ENCODE measurements around the gene HCFC2.
A peak's percentile ranks its signal among the peaks of the same experiment; 100 is the strongest.

The HCFC2 gene

DNA sequence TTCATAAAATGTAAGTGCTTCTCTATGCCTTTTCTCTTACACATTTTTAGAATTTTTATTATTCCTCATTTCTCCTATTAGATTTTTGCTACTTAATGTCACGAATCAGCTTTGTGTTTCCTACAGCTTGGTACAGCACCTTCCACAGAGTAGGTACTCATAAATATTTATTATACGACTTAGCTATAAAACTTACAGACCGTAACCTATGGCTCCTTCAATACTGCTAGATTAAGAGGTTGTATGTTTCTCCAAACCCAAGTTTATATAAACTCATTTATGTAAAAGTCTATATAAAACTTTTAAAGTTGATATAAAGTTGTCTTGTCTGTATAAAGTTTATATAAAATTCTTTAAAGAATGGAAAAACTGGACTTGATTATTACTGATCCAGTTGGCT, 62.2 kb downstream of the HCFC2 start:
- no peak for DNase-seq

DNA sequence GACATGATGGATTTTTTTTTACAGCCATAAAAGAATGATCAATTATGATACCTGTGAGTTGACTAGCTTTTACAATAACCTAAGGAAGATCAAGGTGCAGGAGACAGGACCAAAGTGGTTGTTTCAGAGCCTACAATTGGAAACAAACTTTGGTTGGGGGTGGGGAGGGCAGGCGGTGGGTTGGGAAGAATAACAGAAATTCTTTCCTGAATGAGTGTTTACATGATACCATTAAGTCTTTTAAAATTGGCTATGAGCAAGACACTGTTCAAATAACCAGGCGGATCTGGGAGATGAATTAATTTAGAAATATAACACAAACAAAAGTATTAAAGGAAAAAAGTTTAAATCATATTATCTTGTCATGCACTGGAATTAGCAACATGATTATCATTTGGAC, 66.4 kb downstream of the HCFC2 start:
- DNase-seq: no peak

DNA sequence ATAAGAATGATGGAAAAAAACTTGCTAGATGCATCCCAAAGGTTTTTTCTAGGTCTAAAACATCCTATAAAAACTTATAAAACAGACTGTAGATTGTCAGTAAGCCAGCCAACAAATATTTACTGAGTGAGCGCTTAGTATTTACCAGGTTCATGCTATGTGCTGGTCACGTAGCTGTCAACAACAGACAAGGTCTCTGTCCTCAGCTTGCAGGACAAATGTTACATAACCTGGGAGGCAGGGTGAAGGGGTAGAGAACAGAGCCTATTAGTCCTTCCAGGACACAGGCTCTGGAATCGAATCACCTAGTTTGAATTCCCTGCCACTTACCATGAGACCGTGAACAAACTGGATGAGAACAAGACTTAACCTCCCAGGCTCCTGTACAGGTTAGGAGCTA, 67.3 kb downstream of the HCFC2 start:
- DNase-seq: no peak

DNA sequence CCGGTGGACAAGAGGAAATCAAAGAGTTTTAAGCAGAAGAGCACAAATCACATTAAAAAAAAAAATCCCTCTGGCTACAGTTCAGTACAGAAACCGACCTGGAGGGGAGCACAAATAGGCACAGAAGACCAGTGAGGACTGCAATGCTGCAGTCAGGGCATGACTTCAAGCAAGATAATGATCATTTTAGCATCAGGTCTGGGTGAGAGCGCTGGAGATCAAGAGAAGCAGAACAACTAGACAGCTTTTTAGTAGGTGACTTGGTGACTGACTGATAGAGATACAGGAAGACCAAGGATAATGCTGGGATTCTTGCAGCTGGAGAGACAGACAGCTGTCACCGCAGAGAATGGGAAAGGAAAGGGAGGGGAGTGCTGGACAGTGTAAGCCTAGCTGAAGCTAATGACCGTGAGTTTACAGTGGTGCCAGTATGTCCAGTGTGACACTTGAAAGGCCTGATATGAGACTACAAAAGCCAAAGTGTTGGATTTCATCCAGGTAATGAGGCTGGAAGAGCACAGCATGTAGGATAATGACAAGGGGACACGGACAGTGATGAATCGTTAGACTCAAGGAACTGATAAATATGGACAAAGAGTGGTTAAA, 68.1 kb downstream of the HCFC2 start:
- no peak for DNase-seq

DNA sequence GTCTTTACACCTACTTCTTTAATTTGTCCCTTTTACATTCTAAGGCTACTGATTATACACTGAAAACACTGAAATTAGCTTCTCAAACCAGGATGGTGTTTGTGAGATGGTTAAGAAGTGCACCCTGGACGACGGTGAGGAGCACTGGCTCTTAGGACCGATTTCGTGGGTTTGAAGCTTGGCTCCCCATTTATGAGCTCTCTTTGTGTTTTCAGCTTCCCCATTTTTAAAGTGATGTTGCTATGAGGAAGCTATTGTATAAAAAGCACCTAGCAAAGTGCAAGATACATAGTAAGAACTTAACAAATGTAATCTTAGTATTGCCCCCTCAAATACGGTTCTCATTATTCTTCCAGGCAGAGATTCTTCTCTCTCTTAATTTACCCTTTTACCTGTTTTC, 69.0 kb downstream of the HCFC2 start:
- no peak for DNase-seq

DNA sequence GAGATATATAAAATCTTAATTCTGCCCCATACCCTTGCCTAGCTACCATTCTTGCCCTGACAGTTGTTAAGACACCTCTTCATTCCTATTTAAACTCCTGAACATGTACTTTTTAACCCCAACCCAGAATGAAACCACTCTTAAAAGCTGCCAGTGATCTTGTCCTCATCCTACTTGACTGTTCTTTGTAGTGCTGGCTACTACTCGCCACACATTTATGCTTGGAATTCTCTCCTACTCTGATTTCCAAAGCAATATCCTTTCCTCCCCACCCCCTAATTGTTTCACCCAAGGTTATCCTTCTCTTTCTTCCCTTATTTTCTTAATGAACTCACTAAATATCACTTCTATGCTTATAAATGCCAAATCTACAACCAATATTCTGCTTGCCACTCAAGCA, 69.5 kb downstream of the HCFC2 start:
- no peak for DNase-seq

DNA sequence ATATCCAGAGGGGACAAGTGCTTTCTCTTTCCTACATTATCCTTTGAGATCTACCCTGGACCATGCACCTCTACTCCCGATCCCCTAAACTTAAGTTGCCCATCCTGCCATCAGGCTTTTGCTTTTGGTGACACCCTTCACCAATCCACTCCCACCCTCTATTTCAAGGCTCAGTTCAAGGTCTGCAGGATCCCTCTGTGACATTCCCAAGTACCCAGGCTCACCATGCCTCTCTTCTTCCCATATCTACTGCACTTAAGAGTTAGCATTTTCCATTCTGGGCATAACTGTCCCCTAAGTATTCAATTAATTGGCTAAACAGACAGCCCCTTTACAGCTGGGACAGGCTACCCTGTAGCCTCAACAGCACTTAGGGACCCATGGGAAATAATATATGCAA, 70.6 kb downstream of the HCFC2 start:
- no peak for DNase-seq

DNA sequence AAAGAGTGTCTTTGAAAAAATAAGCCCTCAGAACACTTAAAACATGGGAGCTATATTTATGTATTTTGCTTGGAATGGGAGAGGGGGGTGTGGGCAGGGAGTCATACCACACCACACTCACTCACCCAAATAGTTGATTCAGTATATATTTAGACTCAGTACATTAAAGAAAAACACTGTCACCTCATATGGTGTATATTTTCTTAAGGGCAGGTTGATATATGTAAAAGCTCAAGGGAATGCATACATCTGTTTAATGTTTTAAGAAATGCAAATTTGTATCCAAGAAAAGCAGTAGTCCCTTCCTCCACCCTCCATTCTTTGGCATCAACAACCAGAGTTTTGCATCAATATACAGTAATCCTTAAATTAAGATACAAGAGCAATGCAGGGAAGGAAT, 72.2 kb downstream of the HCFC2 start:
- DNase-seq: no peak

DNA sequence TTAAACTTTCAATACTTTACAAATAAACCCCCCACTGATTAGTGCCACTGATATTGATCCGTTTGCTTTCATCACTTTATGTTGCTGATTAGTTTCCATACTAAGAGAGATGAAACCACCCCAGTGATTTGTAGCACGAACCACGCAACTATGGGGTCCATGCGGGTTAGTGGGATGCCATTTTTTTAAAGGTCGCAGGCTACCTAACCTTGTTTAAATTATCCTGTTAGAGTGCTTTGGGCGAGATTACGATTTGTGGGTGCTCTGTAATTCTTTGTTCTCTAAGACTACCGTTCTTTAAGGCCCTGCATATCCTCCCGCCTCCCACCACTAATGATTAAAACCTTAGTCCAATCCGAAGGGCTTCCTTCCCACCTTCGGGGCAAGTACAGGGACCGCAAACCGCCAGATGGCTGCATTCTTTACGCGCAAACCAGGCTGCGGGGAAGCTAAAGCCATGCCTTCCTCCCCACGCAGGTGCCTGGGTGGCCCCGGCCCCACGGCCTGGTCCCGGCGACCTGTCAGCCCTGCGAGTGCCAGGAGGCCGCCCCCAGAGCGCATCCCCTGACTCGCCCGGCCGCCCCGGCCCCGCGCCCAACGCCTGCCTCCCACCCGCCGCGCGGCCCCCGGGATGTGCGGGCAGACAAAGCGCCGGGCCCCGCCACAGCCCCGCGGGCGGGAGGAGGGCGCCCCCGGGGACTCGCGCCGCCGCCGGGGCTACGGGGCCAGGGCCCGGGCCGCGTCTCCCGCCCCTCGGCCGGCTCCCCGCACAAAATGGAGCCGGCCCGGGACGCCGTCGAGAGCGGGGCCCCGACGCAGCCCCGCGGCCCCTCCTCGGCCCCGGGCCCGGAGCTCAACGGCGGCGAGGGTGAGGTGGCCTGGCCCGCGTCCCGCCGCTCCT, 72.9 kb downstream of the HCFC2 start:
- DNase-seq: peak; percentile 31

DNA sequence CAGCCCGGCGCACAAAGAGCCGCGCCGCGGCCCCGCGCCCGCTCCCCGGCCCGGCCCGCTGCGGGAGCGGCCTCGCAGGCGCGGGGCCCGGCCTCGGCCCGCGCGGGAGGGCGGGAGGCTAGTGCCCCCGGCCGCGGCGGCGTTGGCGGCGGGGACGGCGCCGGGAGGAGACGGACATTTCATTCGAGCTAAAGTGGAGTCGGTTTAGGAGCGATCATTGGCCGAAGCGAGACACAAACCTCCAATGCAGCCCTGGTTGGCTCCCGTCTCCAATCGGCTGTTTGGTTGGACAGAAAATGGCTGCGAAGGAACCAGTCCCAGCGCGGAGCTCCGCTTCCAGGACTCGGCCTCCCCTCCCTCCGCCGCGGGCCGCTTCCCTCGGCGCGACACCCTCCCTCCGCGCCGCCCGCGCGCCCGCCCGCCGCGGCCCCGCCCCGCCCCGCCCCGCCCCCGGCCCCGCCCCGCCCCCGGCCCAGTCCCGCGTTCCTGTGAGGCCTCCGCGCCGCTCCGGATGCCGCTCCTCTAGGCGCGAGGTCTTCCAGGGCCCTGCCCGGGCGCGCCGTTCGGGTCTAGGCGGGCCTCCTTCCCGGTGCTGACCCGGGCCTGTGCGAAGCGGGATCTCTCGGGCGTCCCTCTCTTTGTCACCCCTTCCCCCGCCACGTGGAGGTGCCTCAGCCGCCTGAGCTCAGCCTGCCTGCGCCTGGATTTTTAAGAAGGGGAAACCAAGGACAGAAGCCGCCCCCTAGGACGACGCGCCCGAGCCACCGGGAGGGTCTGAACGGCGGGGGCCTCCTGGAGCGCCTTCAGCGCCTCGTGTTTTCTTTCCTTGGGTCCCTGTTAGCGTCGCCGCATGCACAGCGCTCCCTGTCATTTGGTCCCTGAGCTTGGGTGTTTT, 73.8 kb downstream of the HCFC2 start, which contains the start of gene NFYB:
TSS of gene NFYB (minus strand) at position 309 of the 895 bp plus-strand sequence. CDS start 2,757 bp downstream, outside the sequence.
- peak; percentile 95 for DNase-seq

DNA sequence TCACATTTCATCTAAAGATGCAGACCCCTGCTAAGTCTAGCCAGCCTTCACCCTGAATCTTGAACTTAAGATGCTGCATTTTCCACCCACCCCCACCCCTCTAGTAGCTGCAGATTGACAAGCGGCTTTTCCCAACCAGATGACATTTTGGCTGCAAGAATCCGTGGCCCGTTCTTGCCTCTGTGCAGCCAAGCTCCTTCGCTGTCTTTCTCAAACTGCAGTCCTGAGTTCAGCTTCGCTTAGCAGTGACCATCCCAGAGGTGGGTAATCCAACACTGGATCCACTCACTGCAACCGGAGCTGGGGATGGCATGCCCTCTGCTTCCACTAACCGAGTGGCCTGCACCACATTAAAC, 74.4 kb downstream of the HCFC2 start:
- no peak for DNase-seq

DNA sequence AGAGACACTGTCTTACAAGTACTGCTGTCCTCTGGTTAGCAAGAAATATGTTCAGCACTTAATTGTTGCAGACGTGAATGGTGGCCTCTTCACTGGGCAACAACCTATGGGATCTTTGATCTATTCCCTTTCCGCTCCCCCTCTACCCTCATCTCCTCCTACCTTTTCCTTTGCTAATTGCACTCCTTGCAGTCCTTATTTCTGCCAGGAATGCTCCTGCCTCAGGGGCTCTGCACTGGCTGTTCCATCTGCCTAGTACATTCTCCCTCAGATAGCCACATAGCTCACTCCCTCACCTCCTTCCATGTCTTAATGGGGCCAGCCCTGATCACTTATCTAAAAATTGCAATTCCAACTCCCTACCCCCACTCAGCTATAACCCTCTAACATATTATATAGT, 78.2 kb downstream of the HCFC2 start:
- DNase-seq: no peak

DNA sequence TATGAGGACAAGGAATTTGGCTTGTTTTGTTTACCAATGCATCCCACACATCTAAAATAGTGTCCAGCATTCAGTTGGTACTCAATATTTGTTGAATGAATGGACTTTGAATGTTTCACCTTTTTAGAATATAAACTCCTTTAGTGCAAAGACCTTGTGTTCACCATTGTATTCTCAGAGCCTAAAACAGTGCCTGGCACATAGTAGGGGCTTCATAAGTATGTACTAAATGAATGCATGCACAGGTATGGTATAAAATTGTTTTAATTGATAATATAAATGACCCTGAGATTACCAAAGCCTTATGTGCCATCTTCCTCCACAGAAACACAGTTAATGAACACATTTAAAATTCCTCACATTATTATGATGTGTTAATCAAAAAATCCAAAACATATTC, 78.7 kb downstream of the HCFC2 start:
- no peak for DNase-seq

DNA sequence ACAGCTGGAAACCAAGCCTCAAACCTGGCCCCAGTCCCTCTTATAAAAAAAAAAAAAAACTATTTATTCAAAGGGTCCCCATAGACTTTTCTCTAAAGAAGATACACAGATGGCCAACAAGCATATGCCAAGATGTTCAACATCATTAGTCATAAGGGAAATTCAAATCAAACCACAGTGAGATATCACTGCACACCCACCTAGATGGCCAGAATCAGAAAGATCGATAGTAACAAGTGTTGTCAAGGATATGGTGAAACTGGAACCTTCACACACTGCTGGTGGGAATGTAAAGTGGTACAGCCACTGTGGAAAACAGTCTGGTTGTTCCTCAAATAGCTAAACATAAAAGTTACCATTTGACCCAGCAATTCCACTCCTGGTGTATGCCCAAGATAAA, 79.6 kb downstream of the HCFC2 start:
- DNase-seq: no peak

DNA sequence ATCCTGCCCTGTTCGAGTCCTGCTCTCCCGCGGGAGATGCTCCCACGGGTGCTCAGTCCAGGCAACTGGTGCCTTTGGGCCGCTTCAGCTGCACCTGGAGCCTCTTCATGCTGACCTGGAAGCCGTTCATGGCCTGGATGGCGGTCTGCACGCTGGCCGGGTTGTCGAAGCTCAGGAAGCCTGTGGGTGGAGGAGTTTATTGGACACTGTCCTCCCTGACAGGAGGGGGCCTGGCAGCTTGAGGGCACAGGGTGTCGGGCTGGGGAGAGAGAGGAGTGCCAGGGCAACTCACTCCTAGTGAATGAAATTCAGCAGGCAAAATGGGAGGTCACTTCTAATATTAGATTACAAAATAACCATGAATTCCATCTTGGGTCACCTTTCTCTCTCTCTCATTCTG, 83.0 kb downstream of the HCFC2 start:
- no peak for DNase-seq

DNA sequence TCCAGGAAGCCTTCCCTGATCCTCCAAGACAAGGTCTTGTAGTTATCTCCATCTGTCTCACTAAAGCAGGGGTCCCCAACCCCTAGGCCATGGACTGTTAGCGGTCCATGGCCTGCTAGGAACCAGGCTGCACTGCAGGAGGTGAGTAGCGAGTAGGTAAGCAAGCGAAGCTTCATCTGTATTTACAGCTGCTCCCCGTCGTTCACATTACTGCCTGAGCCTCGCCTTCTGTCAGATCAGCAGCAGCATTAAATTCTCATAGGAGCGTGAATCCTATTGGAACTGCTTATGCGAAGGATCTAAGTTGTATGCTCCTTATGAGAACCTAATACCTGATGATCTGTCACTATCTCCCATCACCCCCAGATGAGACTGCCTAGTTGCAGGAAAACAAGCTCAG, 86.1 kb downstream of the HCFC2 start:
- no peak for DNase-seq

DNA sequence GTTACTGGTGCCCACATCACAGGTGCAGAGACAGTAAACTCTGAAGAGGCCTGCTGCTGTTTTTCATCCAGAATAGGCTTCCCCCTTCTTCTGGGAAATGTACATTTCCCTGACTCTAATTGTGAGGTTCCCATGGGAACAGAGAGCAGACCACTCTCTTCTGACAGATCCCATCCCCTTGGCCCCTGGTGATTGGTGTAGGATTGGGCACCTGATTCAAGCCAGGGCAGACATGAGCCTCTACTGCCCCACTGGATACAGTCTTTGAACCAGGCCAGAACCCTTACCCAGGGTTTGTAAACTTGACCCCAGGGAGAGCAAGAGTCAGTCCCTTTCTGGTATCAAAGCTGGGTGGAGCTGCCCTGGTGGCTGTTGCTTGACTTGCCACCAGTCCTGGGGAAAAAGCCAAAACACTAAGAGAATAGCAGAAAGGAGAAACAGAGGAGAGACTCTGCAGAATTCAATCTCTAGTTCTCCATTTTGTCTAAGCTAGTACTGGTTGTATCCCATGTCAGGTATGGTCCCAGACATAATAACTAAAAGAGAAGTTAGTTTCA, 88.4 kb downstream of the HCFC2 start:
- DNase-seq: no peak

DNA sequence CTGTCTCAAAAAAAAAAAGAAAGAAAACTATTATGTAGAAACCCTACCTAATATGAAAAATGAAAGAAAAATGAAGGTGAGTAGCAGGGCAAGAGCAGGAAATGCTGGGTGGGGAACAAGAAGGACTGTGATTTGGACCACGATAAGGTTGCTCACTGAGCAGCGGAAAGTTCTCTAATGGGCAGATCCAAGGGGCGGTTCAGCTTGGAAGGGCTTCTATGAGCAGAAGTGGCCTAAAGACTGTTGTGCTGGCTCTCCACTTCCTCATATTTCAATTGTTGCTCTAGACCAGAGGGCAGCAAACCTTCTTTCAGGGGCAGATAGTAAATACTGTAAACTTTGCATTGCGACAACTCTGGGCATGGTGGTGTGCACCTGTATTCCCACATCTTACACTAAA, 90.0 kb downstream of the HCFC2 start:
- no peak for DNase-seq

DNA sequence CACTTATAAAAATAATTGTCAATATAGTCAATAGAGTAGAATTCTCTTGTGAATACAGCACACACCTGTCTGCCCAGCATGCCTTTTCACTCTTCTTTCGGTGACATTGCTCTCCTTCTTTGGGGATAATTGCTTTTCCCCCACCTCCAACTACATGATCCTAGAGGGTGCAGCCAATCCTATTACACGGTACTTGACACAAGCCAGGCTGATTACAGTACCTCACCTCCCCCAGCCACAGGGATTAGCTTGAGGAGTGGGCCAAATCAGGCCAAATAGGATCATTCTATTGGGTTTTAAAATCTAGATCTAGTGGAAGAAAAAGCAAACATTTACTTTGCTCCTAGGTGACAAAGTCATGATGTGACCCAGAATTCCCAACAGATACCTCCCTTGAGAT, 90.5 kb downstream of the HCFC2 start:
- no peak for DNase-seq
